ENCODE results near the gene DDR1. TPM values are rescaled to one million over a fixed set of nuclear protein-coding genes. Genes with fewer than 3 reads are reported as not detected.

DDR1 gene
- 100 to 1,000 TPM; 178 to 182 TPM for total RNA-seq

GRCh38 chr6:30883685-30884520 lies at the start of gene DDR1:
Gene DDR1, plus strand, starts transcription at chr6:30884519. Its CDS starts 4,211 bp downstream, at chr6:30888730.
- peak within 1 kb of the TSS; percentile 93 to 96 for H3K27ac ChIP-seq
- H3K4me3 ChIP-seq = peak within 1 kb of the TSS; percentile 57 to 70
- peak; percentile 89 for DNase-seq (ENCODE audit: low spot score)
- TF ChIP-seq CTCF (IDR thresholded peaks at IDR 0.05) (peak in 2 of 4 experiments; percentile 8 to 13), POLR2AphosphoS5 (IDR thresholded peaks at IDR 0.05) (peak; percentile 70), POLR2A (IDR thresholded peaks at IDR 0.05) (peak; percentile 79)
- peaks cover 15% of the 10 kb centered on the region for H3K4me1 ChIP-seq (replicated peaks)
- H3K36me3 ChIP-seq = no peaks in the 10 kb centered on the region
- no peaks in the 10 kb centered on the region for H3K9me3 ChIP-seq
- intact Hi-C loops (cut with DNase I) = loop anchor here (5.0 kb wide), 1 partner anchor 207 kb away; no protein-coding TSS in a partner anchor
- 7% methylated on average over 59 of the region's 62 CpGs for WGBS
- no peaks in the 10 kb centered on the region for H3K27me3 ChIP-seq (replicated peaks; ENCODE audit: insufficient read depth)

DNA sequence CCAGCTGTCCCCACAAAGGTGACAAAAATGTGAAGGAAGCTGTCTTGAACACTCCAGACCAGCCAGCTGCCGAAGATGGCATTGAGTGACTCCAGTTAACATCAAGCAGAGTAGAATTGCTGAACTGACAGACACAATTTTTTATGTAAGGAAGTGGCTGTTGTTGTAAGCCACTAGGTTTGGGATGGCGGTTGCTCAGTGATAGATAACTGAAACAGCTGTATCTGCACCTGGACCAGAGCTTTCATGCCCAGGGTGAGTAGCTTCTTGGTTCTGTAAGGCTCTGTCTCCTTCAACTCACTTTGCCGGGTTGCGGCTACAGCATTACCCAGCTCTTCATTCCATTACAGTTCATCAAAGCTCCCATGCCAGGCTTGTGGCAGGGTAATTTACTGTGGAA lies 49.7 kb upstream of the DDR1 start:
- intact Hi-C loops (cut with DNase I) = no loop called here
- Histone ChIP-seq H3K27me3 (replicated peaks; ENCODE audit: insufficient read depth) (no peaks in the 10 kb centered on the region), H3K4me3 (no peak overlapping the region), H3K27ac (no peak overlapping the region), H3K4me1 (replicated peaks) (no peaks in the 10 kb centered on the region), H3K36me3 (no peaks in the 10 kb centered on the region), H3K9me3 (no peaks in the 10 kb centered on the region)
- TF ChIP-seq POLR2A (IDR thresholded peaks at IDR 0.05) (no peak), POLR2AphosphoS5 (IDR thresholded peaks at IDR 0.05) (no peak), CTCF (IDR thresholded peaks at IDR 0.05) (no peak)
- 85% methylated on average over 4 of the region's 4 CpGs for WGBS
- no peak for DNase-seq (ENCODE audit: low spot score)

GRCh38 chr6:30835576-30835975 lies 48.7 kb upstream of the DDR1 start:
- intact Hi-C loops (cut with DNase I) = no loop called here
- WGBS = 89% methylated on average over 3 of the region's 3 CpGs
- H3K27me3 ChIP-seq (replicated peaks; ENCODE audit: insufficient read depth) = no peaks in the 10 kb centered on the region
- TF ChIP-seq CTCF (IDR thresholded peaks at IDR 0.05) (no peak), POLR2A (IDR thresholded peaks at IDR 0.05) (no peak), POLR2AphosphoS5 (IDR thresholded peaks at IDR 0.05) (no peak)
- H3K4me1 ChIP-seq (replicated peaks) = no peaks in the 10 kb centered on the region
- DNase-seq (ENCODE audit: low spot score) = no peak
- no peaks in the 10 kb centered on the region for H3K36me3 ChIP-seq
- H3K27ac ChIP-seq = no peak overlapping the region
- H3K4me3 ChIP-seq = no peak overlapping the region
- no peaks in the 10 kb centered on the region for H3K9me3 ChIP-seq

DNA sequence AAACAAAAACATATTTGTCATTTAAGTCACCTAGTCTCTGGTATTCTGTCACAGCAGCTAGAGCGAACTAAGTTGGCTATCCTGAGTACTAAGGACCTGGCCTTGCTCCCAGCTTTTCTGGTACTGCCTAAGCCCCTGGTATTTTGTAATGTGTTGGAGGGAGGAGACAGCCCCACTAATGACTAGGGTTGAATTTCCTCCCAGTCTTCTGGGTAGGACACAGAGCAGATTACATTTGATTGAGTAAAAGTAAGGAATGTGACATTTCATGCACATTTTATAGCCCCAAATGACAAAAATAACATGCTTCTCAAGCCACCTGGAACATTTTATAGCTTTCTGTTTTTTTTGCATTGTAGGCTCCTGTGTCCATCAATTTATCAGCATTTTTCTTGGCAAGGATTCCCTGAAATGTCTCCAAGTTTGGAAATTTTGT lies 47.9 kb upstream of the DDR1 start:
- TF ChIP-seq CTCF (IDR thresholded peaks at IDR 0.05) (no peak), POLR2AphosphoS5 (IDR thresholded peaks at IDR 0.05) (peak; percentile 42)
- Histone ChIP-seq H3K4me1 (replicated peaks) (no peaks in the 10 kb centered on the region), H3K27me3 (replicated peaks; ENCODE audit: insufficient read depth) (no peaks in the 10 kb centered on the region), H3K36me3 (no peaks in the 10 kb centered on the region), H3K4me3 (no peak overlapping the region), H3K9me3 (no peaks in the 10 kb centered on the region), H3K27ac (no peak overlapping the region)
- peak; percentile 53 for DNase-seq (ENCODE audit: low spot score)
- 29% methylated on average over 1 of the region's 1 CpG for WGBS
- intact Hi-C loops (cut with DNase I) = no loop called here

DNA sequence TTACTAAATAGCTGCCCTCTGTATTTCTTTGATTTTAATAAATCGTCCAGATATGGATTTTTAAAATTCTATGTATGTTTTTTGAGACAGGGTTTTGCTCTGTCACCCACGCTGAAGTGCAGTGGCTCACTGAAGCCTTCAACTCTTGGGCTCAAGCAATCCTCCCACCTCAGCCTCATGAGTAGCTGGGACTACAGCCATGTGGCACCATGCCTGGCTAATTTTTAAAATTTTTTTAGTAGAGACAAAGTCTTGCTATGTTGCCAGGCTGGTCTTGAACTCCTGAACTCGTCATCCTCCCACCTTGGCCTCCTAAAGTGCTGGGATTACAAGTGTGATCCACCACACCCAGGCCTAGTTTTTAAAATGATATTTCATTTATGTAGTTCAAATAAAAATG lies 47.4 kb upstream of the DDR1 start:
- TF ChIP-seq CTCF (IDR thresholded peaks at IDR 0.05) (no peak), POLR2AphosphoS5 (IDR thresholded peaks at IDR 0.05) (no peak), POLR2A (IDR thresholded peaks at IDR 0.05) (no peak)
- Histone ChIP-seq H3K4me1 (replicated peaks) (no peaks in the 10 kb centered on the region), H3K27ac (no peak overlapping the region), H3K27me3 (replicated peaks; ENCODE audit: insufficient read depth) (no peaks in the 10 kb centered on the region), H3K4me3 (no peak overlapping the region), H3K36me3 (no peaks in the 10 kb centered on the region), H3K9me3 (no peaks in the 10 kb centered on the region)
- WGBS = 50% methylated on average over 3 of the region's 3 CpGs
- no peak for DNase-seq (ENCODE audit: low spot score)
- intact Hi-C loops (cut with DNase I) = no loop called here
